BLaER1 treated with 17β-estradiol and CSF1 and Interleukin-3, amounts not matched to agents 10 nM and 100 nM (cell line): ENCODE results near the gene DPYSL5.

Source experiments
- H3K27ac ChIP-seq, 11 experiments: shearing (Covaris generic); formaldehyde crosslinking; 2 replicates each; pipeline ENCODE4 v1.8.1; 2022
- H3K27me3 ChIP-seq, 11 experiments: shearing (Covaris generic); formaldehyde crosslinking; 2 replicates each; pipeline ENCODE4 v1.8.1; 2022
- H3K36me3 ChIP-seq, 11 experiments: shearing (Covaris generic); formaldehyde crosslinking; 2 replicates each; pipeline ENCODE4 v1.8.1; 2022
- H3K4me1 ChIP-seq, 10 experiments: shearing (Covaris generic); formaldehyde crosslinking; 2 replicates each; pipeline ENCODE4 v1.8.1; 2022
- H3K4me2 ChIP-seq, 11 experiments: shearing (Covaris generic); formaldehyde crosslinking; 2 replicates each; pipeline ENCODE4 v1.8.1; 2022
- H3K4me3 ChIP-seq, 10 experiments: shearing (Covaris generic); formaldehyde crosslinking; 2 replicates each; pipeline ENCODE4 v1.8.1; 2022
- H3K9ac ChIP-seq, 11 experiments: shearing (Covaris generic); formaldehyde crosslinking; 2 replicates each; pipeline ENCODE4 v1.8.1; 2022
- H3K9me3 ChIP-seq, 11 experiments: shearing (Covaris generic); formaldehyde crosslinking; replicated peaks in 1 of 11; 2 replicates each; pipeline ENCODE4 v1.8.1; 2022
- H4K20me1 ChIP-seq, 11 experiments: shearing (Covaris generic); formaldehyde crosslinking; 2 replicates each; pipeline ENCODE4 v1.8.1; 2022
- Cebpa-rat ChIP-seq, 11 experiments: shearing (Covaris generic); IDR thresholded peaks; 2 replicates each; pipeline ENCODE4 v1.8.1; 2022

The DPYSL5 gene

GRCh38 chr2:26860211-26860850 lies 12.4 kb downstream of the DPYSL5 start:
- Histone ChIP-seq H3K4me2 (no peak overlapping the region), H3K9me3 (no peaks in the 10 kb centered on the region)
- TF ChIP-seq Cebpa-rat (IDR thresholded peaks at IDR 0.05) = no peak

GRCh38 chr2:26861610-26862224 lies 13.8 kb downstream of the DPYSL5 start:
- Histone ChIP-seq H3K9ac (no peak overlapping the region), H3K4me2 (no peak overlapping the region), H3K27ac (no peak overlapping the region)

More at GRCh38 chr2:26860211-26860850, 12.4 kb downstream of the DPYSL5 start:
- H4K20me1 ChIP-seq = no peaks in the 10 kb centered on the region
- no peaks in the 10 kb centered on the region for H3K27me3 ChIP-seq
- no peak overlapping the region for H3K4me3 ChIP-seq
- no peaks in the 10 kb centered on the region for H3K36me3 ChIP-seq
- peaks cover 0 to 8% (median 0%) of the 10 kb centered on the region in 10 experiments; a peak in 2 of 20 replicates for H3K4me1 ChIP-seq
- H3K9ac ChIP-seq = no peak overlapping the region
- H3K27ac ChIP-seq = no peak overlapping the region

DNA sequence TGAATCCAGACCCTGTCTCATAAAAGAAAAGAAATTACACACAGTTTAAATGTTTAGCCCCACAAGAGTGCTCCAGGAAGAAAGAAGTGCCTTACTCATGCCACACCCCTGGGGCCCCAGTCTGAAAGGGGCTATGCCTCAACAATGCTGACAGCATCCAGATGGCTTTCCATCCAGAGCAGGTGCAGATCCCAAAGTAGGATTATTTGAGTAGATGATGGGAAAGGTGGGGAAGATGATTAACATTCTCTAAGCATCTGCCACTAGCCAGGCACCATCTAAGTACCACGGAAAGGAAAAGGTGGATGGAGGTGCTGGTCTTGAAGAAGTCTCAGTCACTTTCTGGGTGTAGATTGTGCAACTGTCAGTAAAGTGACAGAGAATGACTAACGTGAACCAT lies 16.3 kb downstream of the DPYSL5 start:
- no peaks in the 10 kb centered on the region for H3K36me3 ChIP-seq
- H3K27me3 ChIP-seq = no peaks in the 10 kb centered on the region
- TF ChIP-seq Cebpa-rat (IDR thresholded peaks at IDR 0.05) = no peak
- no peak overlapping the region for H3K4me3 ChIP-seq
- H3K4me2 ChIP-seq = no peak overlapping the region
- H3K9me3 ChIP-seq = no peaks in the 10 kb centered on the region
- H4K20me1 ChIP-seq = no peaks in the 10 kb centered on the region
- H3K27ac ChIP-seq = no peak overlapping the region
- H3K4me1 ChIP-seq = peaks cover 0 to 8% (median 0%) of the 10 kb centered on the region in 10 experiments; a peak in 2 of 20 replicates
- H3K9ac ChIP-seq = no peak overlapping the region

More at GRCh38 chr2:26861610-26862224, 13.8 kb downstream of the DPYSL5 start:
- Histone ChIP-seq H3K27me3 (no peaks in the 10 kb centered on the region), H3K4me1 (peaks cover 0 to 8% (median 0%) of the 10 kb centered on the region in 10 experiments; a peak in 2 of 20 replicates), H3K4me3 (no peak overlapping the region), H3K36me3 (no peaks in the 10 kb centered on the region), H3K9me3 (no peaks in the 10 kb centered on the region), H4K20me1 (no peaks in the 10 kb centered on the region)
- no peak for TF ChIP-seq Cebpa-rat (IDR thresholded peaks at IDR 0.05)

DNA sequence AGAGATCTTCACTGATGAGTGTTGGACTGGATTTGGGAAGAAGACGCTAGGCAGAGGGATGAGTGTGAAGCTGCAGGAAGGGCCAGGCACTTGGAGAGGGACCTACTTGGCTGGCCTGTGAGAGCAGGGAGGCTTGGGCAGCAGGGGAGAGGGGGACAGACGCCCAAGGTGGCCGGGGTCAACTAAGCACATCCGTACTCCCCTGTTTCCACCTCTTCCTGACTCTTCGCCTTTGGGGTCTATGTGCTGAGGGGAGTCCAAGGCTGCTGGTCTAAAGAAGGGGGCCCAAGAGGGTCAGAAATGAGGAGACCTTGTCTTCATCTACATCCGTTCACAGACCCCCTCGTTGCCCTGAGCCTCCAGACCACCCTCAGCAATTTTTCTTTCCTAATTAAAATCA lies 16.7 kb downstream of the DPYSL5 start:
- H3K4me3 ChIP-seq = no peak overlapping the region
- H3K4me1 ChIP-seq = peaks cover 0 to 8% (median 0%) of the 10 kb centered on the region in 10 experiments; a peak in 2 of 20 replicates
- no peaks in the 10 kb centered on the region for H3K9me3 ChIP-seq
- no peaks in the 10 kb centered on the region for H3K36me3 ChIP-seq
- no peak overlapping the region for H3K9ac ChIP-seq
- no peak overlapping the region for H3K4me2 ChIP-seq
- TF ChIP-seq Cebpa-rat (IDR thresholded peaks at IDR 0.05) = no peak
- H3K27me3 ChIP-seq = no peaks in the 10 kb centered on the region
- no peaks in the 10 kb centered on the region for H4K20me1 ChIP-seq
- no peak overlapping the region for H3K27ac ChIP-seq

DNA sequence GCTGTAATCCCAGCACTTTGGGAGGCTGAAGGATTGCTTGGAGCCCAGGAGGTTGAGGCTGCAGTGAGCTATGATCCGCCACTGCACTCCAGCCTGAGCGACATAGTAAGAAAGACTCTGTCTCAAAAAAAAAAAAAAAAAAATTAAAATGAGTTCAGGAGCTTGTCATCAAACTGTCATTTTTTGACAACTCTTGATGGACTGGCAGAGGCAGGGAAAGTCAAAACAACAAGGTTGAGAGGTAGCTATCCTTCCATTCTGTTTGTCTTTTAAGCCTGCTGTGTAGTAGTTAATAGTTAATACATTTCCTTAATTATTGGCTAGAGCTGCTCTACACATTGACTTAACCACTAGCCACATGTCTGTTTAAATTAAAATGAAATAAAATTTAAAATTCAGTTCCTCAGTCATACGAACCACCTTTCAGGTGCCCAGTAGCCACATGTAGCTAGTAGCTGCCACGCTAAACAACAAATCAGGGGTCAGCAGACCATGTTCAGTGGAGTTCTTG lies 22.7 kb downstream of the DPYSL5 start:
- no peaks in the 10 kb centered on the region for H3K27me3 ChIP-seq
- H3K4me3 ChIP-seq = no peak overlapping the region

DNA sequence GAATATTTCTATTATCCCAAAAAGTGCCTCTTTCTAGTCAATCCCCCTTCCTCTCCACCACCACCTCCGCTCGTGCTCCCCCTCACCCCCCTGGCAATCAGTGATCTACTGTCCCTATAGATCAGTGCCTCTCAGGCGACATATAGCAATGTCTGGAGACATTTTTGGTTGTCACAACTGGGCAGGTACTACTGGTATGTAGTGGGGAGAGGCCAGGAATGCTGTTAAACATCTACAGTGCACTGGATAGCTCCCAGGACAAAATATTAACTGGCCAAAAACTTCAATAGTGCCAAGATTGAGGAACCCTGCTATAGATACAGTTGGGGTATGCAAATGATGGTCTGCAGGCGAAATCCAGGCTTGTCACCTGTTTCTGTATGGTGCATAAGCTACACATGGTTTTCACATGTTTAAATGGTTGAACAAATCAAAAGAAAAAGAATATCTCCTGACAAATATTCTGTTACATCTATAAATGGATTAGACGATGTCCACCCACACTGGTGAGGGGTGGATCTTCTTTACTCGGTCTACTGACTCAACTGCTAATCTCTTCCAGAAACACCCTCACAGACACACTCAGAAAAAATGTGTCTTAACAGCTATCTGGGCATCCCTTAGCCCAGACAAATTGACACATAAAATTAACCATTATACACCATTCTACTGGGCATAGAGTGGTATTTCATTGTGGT lies 25.5 kb downstream of the DPYSL5 start:
- Histone ChIP-seq H3K36me3 (no peaks in the 10 kb centered on the region), H3K4me2 (no peak overlapping the region), H3K4me1 (no peaks in the 10 kb centered on the region), H3K9ac (no peak overlapping the region), H3K9me3 (no peaks in the 10 kb centered on the region), H4K20me1 (no peaks in the 10 kb centered on the region), H3K27ac (no peak overlapping the region), H3K27me3 (no peaks in the 10 kb centered on the region), H3K4me3 (no peak overlapping the region)
- no peak for TF ChIP-seq Cebpa-rat (IDR thresholded peaks at IDR 0.05)

More for the DNA sequence above, 22.7 kb downstream of the DPYSL5 start:
- H3K4me2 ChIP-seq = no peak overlapping the region
- no peak for TF ChIP-seq Cebpa-rat (IDR thresholded peaks at IDR 0.05)
- no peaks in the 10 kb centered on the region for H3K9me3 ChIP-seq
- no peak overlapping the region for H3K9ac ChIP-seq
- no peaks in the 10 kb centered on the region for H4K20me1 ChIP-seq
- no peaks in the 10 kb centered on the region for H3K4me1 ChIP-seq
- no peaks in the 10 kb centered on the region for H3K36me3 ChIP-seq
- H3K27ac ChIP-seq = no peak overlapping the region

DNA sequence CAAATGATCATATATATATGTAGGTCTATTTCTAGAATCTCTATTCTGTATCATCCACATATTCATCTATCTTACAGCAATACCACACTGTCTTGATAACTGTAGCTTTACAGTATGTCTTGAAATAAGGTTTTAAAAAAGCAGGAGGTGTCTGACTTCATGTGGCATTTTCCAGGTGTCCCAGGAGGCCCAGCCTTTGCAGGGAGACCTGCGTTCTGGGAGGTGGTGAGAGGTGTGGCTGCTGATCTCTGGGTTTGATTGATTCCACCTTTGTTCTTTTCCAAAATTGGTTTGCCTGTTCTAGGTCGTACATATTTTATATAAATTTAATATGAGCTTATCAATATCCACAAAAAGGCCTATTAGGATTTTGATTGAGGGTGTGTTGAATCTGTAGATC lies 26.6 kb downstream of the DPYSL5 start:
- H3K9ac ChIP-seq = no peak overlapping the region
- H4K20me1 ChIP-seq = no peaks in the 10 kb centered on the region
- H3K27me3 ChIP-seq = no peaks in the 10 kb centered on the region
- H3K4me3 ChIP-seq = no peak overlapping the region
- no peak overlapping the region for H3K27ac ChIP-seq
- no peaks in the 10 kb centered on the region for H3K4me1 ChIP-seq
- TF ChIP-seq Cebpa-rat (IDR thresholded peaks at IDR 0.05) = no peak
- H3K9me3 ChIP-seq = no peaks in the 10 kb centered on the region
- H3K36me3 ChIP-seq = no peaks in the 10 kb centered on the region
- no peak overlapping the region for H3K4me2 ChIP-seq

- Histone ChIP-seq H3K4me2 (no peak overlapping the region), H3K9me3 (no peaks in the 10 kb centered on the region), H3K27ac (no peak overlapping the region), H4K20me1 (no peaks in the 10 kb centered on the region), H3K9ac (no peak overlapping the region), H3K27me3 (no peaks in the 10 kb centered on the region), H3K36me3 (no peaks in the 10 kb centered on the region), H3K4me3 (no peak overlapping the region), H3K4me1 (no peaks in the 10 kb centered on the region)
- no peak for TF ChIP-seq Cebpa-rat (IDR thresholded peaks at IDR 0.05)
Observed at GRCh38 chr2:26875065-26875634, 27.2 kb downstream of the DPYSL5 start.

DNA sequence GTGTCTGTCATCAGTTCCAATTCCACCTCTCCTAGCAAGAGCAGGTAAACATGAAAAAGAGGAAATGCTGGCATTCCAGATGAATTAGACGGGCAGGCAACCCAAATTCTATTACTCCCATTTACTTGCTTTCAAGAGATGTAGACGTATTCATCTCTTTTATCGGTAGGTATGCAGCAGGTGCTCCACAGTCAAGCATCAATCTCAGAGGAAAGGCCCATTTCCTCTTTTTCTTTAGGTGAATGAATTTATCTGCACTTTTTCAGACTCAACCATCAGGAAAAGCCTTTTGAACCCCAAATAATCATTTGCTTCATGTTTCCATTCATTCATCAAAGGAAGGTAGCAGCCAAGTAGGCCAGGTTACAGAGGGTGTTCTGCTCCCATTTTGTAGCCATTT lies 27.9 kb downstream of the DPYSL5 start:
- Histone ChIP-seq H3K4me2 (no peak overlapping the region), H3K4me3 (no peak overlapping the region), H4K20me1 (no peaks in the 10 kb centered on the region), H3K4me1 (no peaks in the 10 kb centered on the region), H3K9me3 (no peaks in the 10 kb centered on the region), H3K9ac (no peak overlapping the region), H3K36me3 (no peaks in the 10 kb centered on the region), H3K27ac (no peak overlapping the region), H3K27me3 (no peaks in the 10 kb centered on the region)
- no peak for TF ChIP-seq Cebpa-rat (IDR thresholded peaks at IDR 0.05)
